Measurements from ENCODE around the gene RNF125.
A peak's percentile ranks its signal among the peaks of the same experiment; 100 is the strongest.

RNF125 gene

GRCh38 chr18:32091325-32091723 lies 72.7 kb downstream of the RNF125 start:
- DNase-seq (ENCODE audit: low spot score) = no peak

- DNase-seq (ENCODE audit: low spot score) = peak; percentile 85
These were observed 73.2 kb downstream of the RNF125 start, which contains the start of gene RNF138 for GRCh38 chr18:32091724-32092421. TSS of gene RNF138 (plus strand) at chr18:32091874. CDS start at chr18:32092777, 903 bp downstream.

- DNase-seq (ENCODE audit: low spot score) = peak; percentile 91
These were observed 73.9 kb downstream of the RNF125 start for GRCh38 chr18:32092422-32093101.

GRCh38 chr18:32093102-32093511 lies 74.5 kb downstream of the RNF125 start:
- peak; percentile 36 for DNase-seq (ENCODE audit: low spot score)

- DNase-seq (ENCODE audit: low spot score) = peak; percentile 43
These were observed 74.9 kb downstream of the RNF125 start for GRCh38 chr18:32093523-32093922.

- DNase-seq (ENCODE audit: low spot score) = no peak
These were observed 76.7 kb downstream of the RNF125 start for GRCh38 chr18:32095192-32095899.

GRCh38 chr18:32095900-32096229 lies 77.2 kb downstream of the RNF125 start:
- no peak for DNase-seq (ENCODE audit: low spot score)

GRCh38 chr18:32096946-32097345 lies 78.3 kb downstream of the RNF125 start:
- DNase-seq (ENCODE audit: low spot score) = no peak

- DNase-seq (ENCODE audit: low spot score) = no peak
These were observed 85.9 kb downstream of the RNF125 start for GRCh38 chr18:32104516-32104915.

- no peak for DNase-seq (ENCODE audit: low spot score)
These were observed 91.4 kb downstream of the RNF125 start for GRCh38 chr18:32110005-32110404.

- no peak for DNase-seq (ENCODE audit: low spot score)
These were observed 93.1 kb downstream of the RNF125 start for GRCh38 chr18:32111706-32112105.

GRCh38 chr18:32112826-32113225 lies 94.2 kb downstream of the RNF125 start:
- no peak for DNase-seq (ENCODE audit: low spot score)

GRCh38 chr18:32114293-32114942 lies 95.8 kb downstream of the RNF125 start:
- DNase-seq (ENCODE audit: low spot score) = no peak

- no peak for DNase-seq (ENCODE audit: low spot score)
These were observed 103.4 kb downstream of the RNF125 start for GRCh38 chr18:32122039-32122438.
